GM12878 (cell line): ENCODE results near the gene SEMA3C.

Experiments used
- ATF3 ChIP-seq: IDR thresholded peaks from 2 replicates; pipeline ENCODE4 v1.6.1; 2011; ENCODE audit warnings: low read depth, mild to moderate bottlenecking, low read length, moderate library complexity, borderline replicate concordance; ENCODE audit errors: extremely low read depth
- CTCF ChIP-seq, 3 experiments: IDR thresholded peaks in 2 of 3; conservative IDR thresholded peaks in 1 of 3; 2 replicates each; pipeline ENCODE4 v1.5.1; 2011; ENCODE audit warnings: low read depth in 3 of 3, low read length in 3 of 3, mild to moderate bottlenecking in 3 of 3, control low read depth in 2 of 3, moderate library complexity in 2 of 3, inconsistent platforms in 1 of 3, mixed read lengths in 1 of 3; ENCODE audit not compliant: control insufficient read depth in 2 of 3, insufficient read depth in 1 of 3; ENCODE audit errors: extremely low read depth in 1 of 3
- EP300 ChIP-seq, 2 experiments: fragments of 150-350 bp in 1 of 2; IDR thresholded peaks; 2 replicates each; pipeline ENCODE4 v1.6.1; 2011 to 2012; ENCODE audit warnings: low read depth in 2 of 2, low read length in 2 of 2, borderline replicate concordance in 1 of 2, improper control_type of control experiment in 1 of 2, inconsistent platforms in 1 of 2; ENCODE audit not compliant: control insufficient read depth in 1 of 2
- FOXK2 ChIP-seq: fragments of 450-650 bp; IDR thresholded peaks from 2 replicates; pipeline ENCODE4 v1.6.1; 2017; ENCODE audit warnings: mild to moderate bottlenecking, moderate library complexity
- MAX ChIP-seq: IDR thresholded peaks from 2 replicates; pipeline ENCODE4 v1.6.1; 2012; ENCODE audit warnings: low read depth, low read length, improper control_type of control experiment
- POLR2A ChIP-seq: IDR thresholded peaks from 2 replicates; pipeline ENCODE4 v1.6.1; 2011; ENCODE audit warnings: low read depth, mild to moderate bottlenecking, low read length
- RELA ChIP-seq: fragments of 450-650 bp; IDR thresholded peaks from 2 replicates; pipeline ENCODE4 v1.8.0; 2014; ENCODE audit warnings: borderline replicate concordance; ENCODE audit not compliant: partially characterized antibody

GRCh38 chr7:80703272-80703671, 215.6 kb downstream of the SEMA3C start:
- TF ChIP-seq FOXK2 = no peak
- TF ChIP-seq CTCF (IDR thresholded peaks at IDR 0.05 in 2 of 3, conservative IDR thresholded peaks at IDR 0.05 in 1 of 3; ENCODE audit: control insufficient read depth in 2 of 3, extremely low read depth in 1 of 3, insufficient read depth in 1 of 3, low read depth in 3 of 3, low read length in 3 of 3) = no peak
- TF ChIP-seq EP300 (IDR thresholded peaks at IDR 0.05; ENCODE audit: borderline replicate concordance in 1 of 2, control insufficient read depth in 1 of 2, low read depth in 2 of 2, low read length in 2 of 2) = no peak
- no peak for TF ChIP-seq MAX
- no peak for TF ChIP-seq POLR2A
- TF ChIP-seq ATF3 = no peak
- TF ChIP-seq RELA = no peak
